Activated CD8-positive, alpha-beta memory T cell treated with anti-CD3 and anti-CD28 coated beads, Interleukin-2, amount 50 U/mL, for 24 hours (primary cell): ENCODE results near the gene ZSCAN10.
A peak's percentile ranks its signal among the peaks of the same experiment; 100 is the strongest.

ENCODE experiments used
- DNase-seq: peaks from one replicate; pipeline ENCODE4 v3.0.0-alpha.2; 2020; ENCODE audit errors: extremely low read depth

Gene ZSCAN10

DNA sequence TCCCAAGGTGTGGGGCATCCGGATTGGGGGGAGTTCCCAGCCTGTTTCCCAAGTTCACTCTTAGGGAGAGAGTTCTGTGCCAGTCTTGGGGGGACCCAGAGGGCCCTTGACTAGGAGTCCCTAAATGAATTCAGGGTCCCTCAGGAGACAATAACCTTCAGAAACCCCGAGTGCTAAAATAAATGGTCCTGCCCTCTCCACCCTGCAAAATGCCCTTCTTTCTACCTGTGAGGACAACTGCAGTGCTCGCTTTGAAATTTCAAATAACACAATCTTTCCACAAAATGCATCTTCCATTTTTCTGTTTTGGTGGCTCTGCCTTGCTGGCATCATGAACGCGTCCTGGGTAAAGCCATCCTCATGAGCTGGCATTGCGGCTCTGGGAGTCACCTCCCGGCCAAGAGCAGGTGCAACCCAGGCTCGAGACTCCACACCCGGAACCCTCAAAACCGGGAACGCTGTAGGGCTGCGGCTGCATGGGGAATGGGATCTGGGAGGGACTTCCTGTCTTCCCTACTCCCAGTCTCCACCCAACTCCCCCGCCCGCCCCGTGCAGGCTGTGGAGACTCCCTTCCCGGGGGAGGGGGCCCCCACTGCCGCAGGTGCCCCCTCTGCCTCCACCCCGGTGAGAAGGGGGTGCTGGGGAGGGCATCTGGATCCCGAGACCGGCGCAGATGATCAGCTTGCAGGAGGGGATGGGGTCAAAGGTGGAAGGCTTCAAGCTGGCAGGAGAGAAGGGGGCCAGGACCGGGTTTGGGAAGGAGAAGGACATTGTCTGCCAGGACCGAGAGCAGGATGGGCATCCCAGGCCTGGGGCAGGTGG lies 13.2 kb upstream of the ZSCAN10 start, which contains the start of gene ZNF205:
TSS of gene ZNF205 (plus strand) at position 529 of the 823 bp plus-strand sequence. CDS start 845 bp downstream, outside the sequence.
- DNase-seq: no peak

DNA sequence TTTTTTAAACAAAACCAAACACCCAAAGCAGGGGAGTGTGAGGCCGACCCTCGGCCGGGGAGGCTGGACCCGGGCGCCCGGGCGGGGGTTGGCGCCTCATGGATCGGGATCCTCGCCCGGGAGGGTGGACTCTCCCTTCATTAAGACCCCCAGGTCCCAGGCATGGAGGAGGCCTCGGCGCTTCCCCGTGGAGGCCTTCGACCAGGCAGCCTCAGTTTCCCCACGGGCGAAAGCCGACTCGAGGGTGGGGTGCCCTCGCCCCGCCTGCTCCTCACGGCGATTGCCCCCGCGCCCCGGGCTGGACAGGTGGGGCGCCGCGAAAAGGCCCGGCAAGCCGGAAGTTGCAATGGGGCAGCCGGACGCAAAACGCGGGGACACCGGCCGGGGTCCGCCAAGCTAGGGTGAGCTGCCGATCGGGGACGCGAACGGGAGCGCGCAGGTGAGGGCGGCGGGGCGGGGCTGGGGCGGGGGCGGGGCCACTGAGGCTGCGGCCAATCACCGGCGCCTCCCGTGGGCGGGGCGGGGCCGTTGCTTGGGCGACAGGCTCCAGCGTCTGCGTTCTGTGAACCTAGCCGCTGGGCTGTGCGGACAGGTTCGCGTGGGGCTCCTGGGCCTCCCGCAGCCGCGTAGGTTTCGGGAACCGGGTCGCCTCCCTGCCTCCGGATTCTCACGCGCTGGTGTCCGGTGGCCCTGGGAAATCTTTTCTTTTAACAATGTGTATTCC lies 7.3 kb upstream of the ZSCAN10 start:
- DNase-seq: peak; percentile 61

DNA sequence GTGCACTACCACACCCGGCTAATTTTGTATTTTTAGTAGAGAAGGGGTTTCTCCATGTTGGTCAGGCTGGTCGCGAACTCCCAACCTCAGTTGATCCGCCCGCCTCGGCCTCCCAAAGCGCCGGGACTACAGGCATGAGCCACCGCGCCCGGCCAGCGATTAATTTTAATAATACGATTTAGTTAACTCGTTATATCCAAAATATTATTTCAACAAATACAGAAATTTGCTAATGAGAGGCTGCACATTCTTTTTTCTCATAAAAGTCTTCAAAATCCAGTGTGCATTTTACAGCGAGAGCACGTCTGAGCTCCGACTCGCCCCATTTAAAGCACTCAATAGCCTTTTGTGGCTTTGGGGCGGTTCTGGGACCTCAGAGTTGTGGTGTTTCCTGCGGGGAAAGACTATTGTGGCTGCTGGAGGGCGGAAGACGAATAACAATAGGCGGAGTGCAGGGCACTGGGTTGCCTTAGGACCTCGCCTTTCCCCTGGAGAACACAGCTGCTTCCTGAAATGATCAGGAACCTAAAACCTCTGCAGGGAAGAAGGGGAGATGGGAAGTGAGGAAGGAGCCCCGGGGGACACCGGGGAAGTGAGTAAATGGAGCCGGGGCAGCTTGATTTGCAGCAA lies 2.9 kb upstream of the ZSCAN10 start:
- no peak for DNase-seq

DNA sequence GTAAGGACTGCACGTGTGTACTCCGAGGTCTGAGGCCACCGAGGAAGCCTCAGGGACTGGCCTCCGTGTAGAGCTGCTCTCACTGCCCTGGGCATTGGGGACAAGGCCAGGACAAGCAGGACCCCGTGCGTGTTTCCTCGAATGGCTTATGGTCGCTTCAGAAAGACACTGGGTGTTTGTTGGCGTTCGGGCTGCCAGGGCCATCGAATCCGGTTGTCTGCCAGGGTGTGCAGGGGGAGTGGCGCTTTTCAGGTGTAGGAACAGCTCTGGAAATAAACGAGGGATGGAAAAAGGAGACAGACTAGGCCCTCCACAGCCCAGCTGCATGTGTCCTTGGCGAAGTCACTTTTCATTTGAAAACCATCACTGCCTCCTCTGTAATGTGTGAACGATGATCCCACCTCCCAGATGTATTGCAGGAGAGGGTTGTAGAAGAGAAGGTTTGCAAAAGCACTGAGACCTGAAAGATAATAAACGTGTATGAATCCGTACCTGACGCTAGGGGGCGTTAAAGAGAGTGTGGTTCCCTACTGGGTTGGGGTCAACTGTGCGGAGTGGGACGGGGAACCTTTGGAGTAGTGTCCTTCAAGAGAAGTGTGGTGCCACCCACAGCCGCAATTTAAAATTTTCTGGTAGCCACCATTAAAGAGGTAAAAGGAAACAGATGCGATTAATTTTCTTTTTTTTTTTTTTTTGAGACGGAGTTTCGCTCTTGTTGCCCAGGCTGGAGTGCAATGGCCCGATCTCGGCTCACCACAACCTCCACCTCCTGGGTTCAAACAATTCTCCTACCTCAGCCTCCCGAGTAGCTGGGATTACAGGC lies 2.1 kb upstream of the ZSCAN10 start:
- DNase-seq: no peak

DNA sequence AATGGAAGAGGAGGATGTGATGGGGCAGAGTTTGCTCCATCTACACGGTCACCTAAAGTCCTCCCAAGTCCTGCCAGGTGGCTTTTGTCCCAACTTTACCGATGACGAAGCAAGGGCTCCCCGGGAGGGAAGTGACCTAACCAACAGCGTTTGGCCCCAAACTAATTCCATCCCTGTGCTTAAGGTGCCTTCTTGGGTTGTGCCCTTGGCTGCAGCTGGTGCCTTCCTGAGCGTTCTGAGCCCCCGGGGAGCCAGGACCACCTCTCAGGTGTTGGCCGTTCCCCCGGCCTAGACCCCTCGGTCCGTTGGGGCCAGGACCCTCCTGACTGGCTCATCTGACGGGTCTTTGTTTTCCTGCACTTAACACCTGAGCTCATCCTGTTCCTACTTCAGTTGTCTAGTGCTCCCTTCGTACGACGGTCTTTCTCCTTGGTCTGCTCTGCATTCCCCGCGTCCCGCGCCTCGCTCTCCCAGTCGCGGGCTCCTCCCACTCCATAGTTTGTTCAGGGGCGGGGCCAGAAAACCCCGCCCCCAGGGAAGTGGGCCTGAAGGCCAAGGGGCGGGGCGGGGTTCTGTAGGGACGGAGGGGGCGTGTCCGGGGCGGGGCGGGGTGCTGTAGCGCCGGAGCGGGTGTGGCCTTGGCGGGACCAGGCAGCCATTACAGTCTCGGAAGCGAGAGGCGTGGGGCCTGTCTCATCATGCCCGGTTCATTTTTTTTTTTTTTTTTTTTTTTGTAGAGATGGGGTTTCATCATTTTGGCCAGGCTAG lies 822 bp upstream of the ZSCAN10 start:
- DNase-seq: peak; percentile 81

DNA sequence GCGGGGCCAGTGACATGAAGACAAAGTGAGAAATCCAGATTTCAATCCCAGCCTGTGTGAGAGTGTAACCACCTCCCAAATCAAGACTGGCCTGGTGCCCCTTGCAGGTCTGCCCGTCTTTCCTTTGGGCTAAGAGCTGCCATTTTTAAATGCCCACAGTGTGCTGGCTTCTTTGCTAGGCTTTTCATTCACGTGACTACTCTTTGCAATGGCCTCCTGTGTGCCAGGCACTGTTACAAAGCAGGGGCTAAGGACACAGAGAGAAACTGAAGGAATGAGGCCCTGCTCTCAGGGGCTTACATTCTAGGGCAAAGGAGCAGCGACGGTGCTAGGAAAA lies 269 bp upstream of the ZSCAN10 start:
- no peak for DNase-seq

DNA sequence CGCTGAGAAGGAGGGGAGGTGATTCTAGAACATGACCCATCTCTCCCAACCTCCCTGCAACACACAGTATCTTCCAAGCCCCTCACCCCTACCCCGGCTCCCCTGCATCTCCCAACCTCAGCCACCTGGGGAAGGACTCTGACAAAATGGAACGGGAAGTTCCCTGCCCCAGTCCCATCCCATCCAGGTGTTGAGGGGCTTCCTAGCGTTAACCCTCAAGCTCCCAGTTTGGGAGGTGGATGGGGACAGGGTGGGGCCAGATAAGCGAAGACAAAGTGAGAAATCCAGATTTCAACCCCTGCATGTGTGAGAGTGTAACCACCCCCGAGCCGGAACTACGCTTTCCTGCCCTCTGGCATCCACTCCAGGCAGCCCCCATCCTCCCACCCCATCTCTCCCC lies 1.8 kb downstream of the ZSCAN10 start:
- DNase-seq: no peak

DNA sequence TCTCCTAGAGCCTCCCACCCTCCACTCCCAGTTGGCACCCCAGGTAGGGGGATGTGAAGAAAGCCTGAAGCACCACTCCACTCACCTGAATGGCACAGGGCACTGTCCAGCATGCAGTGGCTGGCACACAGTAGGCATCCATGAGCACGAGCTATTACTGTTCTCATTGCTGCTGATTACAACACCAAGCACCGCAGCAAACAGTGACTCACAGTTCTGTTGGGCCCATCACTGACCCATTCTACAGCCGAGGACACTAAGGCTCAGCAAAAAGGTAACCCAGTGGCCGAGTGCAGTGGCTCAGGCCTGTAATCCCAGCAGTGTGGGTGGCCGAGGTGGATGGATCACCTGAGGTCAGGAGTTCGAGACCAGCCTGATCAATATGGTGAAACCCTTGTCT lies 2.7 kb downstream of the ZSCAN10 start:
- DNase-seq: no peak

DNA sequence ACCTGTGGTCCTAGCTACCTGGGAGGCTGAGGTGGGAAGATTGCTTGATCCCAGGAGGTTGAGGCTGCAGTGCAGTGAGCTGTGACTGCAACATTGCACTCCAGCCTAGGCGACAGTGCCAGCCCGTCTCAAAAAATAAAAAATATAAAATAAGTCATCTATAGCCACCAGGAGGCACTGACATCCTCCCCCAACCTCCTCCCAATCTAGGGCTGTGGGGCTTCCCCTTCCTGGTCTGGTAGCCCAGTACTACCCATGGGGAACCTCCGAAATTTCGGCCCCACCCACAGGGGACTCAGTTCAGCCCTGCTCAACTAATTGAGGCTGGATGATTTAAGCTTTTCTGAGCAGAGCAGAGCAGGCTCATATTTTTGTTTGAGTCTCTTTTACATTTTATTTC lies 3.2 kb downstream of the ZSCAN10 start:
- DNase-seq: peak; percentile 26

DNA sequence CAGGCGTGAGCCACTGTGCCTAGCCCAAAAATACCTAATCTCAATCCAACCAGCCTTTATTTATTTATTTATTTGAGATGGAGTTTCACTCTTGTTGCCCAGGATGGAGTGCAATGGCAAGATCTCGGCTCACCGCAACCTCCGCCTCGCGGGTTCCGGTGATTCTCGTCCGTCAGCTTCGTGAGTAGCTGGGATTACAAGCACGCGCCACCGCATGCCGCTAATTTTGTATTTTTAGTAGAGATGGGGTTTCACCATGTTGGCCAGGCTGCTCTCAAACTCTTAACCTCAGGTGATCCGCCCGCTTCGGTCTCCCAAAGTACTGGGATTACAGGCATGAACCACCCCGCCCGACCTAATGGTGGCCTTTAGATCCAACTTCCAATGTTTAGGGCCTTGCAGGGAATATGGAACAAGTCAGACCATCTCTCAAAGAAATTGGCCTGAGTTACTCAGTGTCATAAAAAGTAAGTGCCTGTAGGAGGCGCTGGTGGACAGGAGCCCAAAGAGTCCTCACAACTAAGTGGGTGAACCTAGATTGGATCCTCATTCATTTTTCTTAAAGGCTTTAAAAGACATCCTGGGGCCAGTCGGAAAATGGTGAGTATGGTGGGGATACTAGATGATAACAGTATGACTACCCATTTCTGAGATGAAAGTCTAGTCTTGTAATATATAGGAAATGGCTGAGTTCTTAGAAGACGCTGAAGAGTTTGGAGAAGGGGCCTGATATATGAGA lies 4.6 kb downstream of the ZSCAN10 start:
- DNase-seq: no peak

DNA sequence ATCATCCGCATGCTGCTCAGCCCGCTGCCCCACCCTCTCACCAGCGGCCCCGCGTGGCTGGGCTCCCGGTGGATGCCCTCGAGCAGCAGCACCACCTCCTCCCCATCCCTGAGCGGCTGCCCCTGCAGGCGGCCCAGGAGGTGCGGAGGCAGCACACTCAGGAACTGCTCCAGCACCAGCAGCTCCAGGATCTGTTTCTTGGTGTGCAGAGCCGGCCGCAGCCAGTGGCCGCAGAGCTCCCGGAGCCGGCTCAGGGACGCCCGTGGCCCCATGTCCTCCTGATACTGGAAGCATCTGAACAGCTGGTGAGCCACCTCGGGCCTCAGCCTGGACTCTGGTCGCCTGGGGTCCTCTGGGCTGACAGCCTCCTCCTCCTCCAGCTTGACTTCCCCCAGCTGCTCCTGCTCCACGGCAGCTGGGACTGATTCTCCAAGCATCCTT lies 6.6 kb downstream of the ZSCAN10 start:
- no peak for DNase-seq

DNA sequence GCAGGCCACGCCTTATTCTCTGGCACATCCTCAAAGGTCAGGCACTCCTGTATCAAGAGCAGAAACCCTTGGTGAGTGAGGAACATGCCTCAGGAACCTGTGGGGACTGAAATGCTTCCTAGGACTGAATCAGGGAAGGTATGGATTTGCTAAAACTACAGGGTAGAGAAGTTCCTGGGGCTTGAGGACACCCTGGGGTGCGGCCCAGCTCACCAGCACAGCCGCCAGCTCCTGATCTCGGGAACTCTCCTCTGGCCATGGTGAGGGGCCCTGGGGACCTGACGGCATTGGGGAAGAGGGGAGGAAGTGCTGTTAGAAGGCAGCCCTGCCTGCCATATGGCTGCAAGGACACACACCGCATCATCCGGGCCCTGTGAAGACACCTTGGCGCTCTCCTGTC lies 7.5 kb downstream of the ZSCAN10 start:
- DNase-seq: no peak

DNA sequence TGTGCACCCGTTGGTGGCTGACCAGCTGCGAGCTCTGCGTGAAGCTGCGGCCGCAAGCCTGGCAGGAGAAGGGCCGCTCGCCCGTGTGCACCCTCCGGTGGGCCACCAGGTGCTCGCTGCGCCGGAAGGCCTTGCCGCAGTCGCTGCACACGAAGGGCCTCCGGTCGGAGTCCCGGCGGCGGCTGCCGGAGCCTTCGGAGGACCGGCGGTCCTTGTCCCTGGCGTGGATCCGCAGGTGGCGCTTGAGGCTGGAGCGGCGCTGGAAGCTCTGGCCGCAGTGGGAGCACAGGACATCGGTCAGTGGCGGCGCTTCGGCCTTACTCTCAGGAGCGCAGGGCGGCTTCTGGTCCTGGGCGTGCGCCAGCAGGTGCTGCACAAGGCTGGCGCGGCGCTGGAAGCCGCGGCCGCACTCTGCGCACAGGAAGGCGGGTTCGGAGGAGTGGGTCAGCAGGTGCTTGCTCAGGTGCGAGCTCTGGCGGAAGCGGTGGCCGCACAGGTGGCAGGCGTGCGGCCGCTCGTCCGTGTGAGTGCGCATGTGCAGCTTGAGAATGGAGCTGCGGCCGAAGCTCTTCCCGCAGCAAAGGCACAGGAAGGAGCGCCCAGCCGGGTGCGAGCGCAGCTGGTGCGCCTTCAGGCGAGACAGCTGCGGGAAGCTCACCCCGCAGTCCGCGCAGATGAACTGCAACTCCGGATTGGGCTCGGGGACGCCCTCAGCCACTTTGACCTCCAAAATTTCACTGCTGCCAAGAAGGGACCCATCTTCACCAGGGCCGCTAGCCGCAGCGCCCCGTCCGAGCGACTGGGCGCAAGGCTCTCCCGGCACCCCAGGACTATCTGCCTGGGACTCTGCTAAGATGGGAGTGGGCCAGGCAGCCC lies 9.1 kb downstream of the ZSCAN10 start:
- no peak for DNase-seq

DNA sequence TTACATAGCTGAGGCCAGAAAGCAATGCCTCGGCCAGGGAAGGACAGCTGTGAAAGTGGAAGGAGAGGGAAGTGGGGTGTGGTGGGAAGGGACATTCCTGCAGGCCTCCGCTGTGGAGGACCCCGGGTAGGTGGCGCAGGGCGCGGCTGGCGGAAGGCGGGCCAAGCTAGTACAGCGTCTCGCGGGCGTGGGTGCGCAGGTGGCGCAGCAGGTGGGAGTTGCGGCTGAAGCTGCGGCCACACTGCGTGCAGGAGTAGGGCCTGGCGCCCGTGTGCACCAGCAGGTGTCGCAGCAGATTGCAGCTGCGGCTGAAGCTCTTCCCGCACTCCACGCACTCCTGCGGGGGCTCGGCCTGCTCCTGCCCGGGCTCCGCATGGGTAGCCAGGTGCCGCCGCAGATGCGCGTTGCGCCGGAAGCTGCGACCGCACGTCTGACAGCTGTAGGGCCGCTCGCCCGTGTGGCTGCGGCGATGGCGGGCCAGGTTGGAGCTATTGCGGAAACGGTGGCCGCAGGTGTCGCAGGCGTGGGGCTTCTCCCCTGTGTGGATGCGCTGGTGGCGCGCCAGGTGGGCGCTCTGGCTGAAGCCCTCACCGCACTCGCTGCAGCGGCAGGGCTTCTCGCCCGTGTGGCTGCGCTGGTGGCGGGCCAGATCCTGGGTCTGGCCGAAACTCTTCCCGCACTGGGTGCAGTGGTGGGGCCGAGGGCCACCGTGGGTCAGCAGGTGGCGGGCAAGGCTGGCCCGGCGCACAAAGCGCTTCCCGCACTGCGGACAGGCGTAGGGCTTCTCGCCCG lies 10.0 kb downstream of the ZSCAN10 start:
- DNase-seq: no peak

DNA sequence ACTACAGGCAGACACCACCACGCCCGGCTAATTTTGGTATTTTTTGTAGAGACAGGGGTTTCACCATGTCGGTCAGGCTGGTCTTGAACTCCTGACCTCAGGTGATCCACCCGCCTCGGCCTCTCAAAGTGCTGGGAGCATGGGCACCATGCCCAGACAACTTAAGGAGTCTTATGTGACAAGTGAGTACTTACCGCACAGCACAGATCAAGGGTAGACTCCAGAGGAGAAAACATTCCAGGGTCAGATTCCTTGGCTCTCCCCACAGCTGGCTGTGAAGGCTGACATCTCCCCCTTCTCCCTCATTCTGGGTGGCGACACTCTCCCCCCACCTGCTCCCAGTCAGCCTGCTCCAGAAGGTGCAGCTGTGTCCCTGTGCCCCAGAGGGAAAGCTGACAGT lies 10.6 kb downstream of the ZSCAN10 start:
- DNase-seq: no peak

DNA sequence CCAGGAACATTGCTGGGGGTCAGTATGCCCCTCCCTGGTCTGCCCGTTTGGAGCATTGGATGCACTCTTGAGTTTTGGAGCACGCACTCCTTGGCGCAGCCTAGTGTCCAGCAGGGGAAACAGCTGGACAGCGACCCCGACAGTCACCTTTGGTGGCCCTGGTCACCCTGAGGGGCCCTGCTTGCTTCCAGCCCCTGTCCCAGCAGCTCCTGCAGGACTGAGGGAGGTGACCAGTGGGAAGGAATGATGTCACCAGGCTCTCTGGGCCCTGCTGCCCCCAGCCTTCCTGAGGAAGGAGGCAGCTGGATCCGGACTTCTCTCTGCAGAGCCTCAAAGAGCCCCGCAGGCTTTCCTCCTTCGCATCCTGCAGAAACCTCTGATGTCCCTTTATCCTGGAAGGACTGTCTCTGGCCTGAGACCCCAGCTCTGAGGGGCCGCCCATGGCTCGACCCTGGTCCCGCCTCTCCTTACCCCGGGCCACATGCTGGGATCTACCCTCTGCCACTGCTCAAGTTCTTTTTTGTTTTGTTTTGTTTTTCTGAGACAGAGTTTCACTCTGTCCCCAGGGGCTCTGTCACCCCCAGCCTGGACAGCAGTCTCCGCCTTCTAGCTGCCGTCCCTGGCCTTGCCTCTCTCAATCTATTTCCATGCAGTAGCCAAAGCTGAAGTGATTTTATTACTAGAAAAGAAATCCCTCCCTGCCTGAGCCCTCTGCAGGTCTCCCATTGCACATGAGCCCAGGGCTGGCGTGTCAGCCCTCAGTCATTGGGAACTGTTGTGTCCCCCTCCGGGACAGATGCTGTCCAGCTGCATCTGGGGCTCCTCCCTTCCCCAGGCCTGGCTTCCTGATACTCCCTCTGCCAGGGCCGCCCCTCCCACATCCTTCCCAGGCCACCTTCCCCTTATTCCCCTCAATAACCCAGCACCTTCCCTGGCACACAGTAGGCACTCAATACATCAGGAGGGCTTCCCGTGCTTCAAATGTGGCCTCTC lies 11.6 kb downstream of the ZSCAN10 start:
- DNase-seq: no peak

DNA sequence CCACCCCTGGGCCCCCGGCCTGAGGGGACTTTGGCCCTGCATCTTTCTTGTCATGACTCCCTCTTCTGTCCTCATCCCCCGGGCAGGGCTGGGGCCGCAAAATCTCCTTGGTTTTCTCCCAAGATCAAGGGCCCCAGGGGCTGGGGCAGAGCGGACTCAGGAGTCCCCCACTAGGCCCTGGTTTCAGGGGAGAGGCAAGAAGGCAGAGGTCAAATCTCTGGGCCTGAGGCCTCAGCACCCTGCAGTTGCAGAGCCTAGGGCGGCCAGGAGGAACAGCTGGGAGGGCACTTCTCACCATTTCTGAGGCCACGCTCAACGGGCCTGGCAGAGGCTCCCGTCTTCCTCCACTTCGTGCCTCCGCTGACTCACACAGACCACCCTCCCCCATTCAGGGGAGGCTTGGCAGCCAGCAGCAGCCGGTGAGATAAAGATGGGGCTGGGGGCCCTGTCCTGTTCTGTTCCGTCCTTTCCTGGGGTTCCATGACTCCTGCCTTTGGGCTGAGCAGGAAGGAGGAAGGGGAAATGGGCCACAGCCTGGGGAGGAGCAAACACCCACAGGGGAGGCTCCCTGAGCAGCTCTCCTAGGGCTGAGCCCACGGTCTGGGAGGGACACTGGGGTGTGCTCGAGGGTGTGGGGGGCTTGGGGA lies 12.4 kb downstream of the ZSCAN10 start:
- no peak for DNase-seq
